ENCODE measurements around the gene SPTLC1. TPM values are rescaled to one million over a fixed set of nuclear protein-coding genes. Genes with fewer than 3 reads are reported as not detected.
"Not testable (repeated sequence)": the region's sequence is repeated elsewhere in the genome, so short reads cannot be mapped to it uniquely, and the experiment has no call there.

SPTLC1 gene
- total RNA-seq, 1 experiment from 2014 or later, result 60.6 TPM

GRCh38 chr9:92159058-92159457 lies 43.8 kb upstream of the SPTLC1 start:
- no peak for TF ChIP-seq EZH2 (IDR thresholded peaks at IDR 0.05; ENCODE audit: borderline replicate concordance, low read depth, low read length, poor library complexity, severe bottlenecking)
- TF ChIP-seq, protein P1, sequence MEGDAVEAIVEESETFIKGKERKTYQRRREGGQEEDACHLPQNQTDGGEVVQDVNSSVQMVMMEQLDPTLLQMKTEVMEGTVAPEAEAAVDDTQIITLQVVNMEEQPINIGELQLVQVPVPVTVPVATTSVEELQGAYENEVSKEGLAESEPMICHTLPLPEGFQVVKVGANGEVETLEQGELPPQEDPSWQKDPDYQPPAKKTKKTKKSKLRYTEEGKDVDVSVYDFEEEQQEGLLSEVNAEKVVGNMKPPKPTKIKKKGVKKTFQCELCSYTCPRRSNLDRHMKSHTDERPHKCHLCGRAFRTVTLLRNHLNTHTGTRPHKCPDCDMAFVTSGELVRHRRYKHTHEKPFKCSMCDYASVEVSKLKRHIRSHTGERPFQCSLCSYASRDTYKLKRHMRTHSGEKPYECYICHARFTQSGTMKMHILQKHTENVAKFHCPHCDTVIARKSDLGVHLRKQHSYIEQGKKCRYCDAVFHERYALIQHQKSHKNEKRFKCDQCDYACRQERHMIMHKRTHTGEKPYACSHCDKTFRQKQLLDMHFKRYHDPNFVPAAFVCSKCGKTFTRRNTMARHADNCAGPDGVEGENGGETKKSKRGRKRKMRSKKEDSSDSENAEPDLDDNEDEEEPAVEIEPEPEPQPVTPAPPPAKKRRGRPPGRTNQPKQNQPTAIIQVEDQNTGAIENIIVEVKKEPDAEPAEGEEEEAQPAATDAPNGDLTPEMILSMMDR (conservative IDR thresholded peaks at IDR 0.05; ENCODE audit: low read depth, low read length), result no peak
- BruUV-seq (replicated peaks), result no TSS peak
- CTCF ChIA-PET, result no interaction called here
- POLR2A ChIA-PET (ENCODE audit: low non-redundant PET), result no interaction called here
- Histone ChIP-seq H3K9me3 (ENCODE audit: low read depth, low read length, poor library complexity, severe bottlenecking) (no peaks in the 10 kb centered on the region), H3K27ac (ENCODE audit: low read depth, low read length, poor library complexity, severe bottlenecking) (no peak overlapping the region), H3K36me3 (ENCODE audit: insufficient read depth, low read length, poor library complexity, severe bottlenecking) (no peaks in the 10 kb centered on the region), H3K4me1 (ENCODE audit: insufficient read depth, low read length, poor library complexity, severe bottlenecking) (no peaks in the 10 kb centered on the region), H3K4me3 (ENCODE audit: low read depth, low read length, poor library complexity, severe bottlenecking) (no peak overlapping the region), H3K27me3 (replicated peaks; ENCODE audit: insufficient read depth, low read depth, low read length, poor library complexity) (no peaks in the 10 kb centered on the region)
- intact Hi-C loops (cut with micrococcal nuclease; ENCODE audit: unreplicated experiment), result no loop called here
- no peak for DNase-seq (ENCODE audit: low spot score)

DNA sequence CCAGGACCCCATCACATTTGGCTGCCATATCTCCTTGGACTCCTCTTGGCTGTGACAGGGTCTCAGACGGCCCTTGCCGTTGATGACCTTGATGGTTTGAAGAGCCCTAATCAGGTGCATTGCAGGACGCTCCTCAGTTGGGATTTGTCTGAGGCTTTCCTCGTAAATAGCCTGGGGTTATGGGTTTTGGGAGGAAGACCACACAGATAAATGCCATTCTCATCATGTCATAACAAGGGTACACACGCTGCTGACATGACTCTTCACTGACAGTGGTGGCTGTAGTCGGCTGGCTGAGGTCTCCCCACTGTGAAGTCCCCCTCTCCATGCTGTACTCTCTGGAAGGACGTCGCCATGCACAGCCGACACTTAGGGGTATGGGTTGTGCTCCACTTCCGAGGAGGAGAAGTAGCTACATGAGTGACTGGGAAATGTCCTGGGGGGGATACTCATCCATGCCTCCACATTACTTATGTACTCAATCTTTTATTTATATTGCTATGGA lies 42.9 kb upstream of the SPTLC1 start:
- intact Hi-C loops (cut with micrococcal nuclease; ENCODE audit: unreplicated experiment), result no loop called here
- POLR2A ChIA-PET (ENCODE audit: low non-redundant PET), result no interaction called here
- Histone ChIP-seq H3K4me1 (ENCODE audit: insufficient read depth, low read length, poor library complexity, severe bottlenecking) (no peaks in the 10 kb centered on the region), H3K36me3 (ENCODE audit: insufficient read depth, low read length, poor library complexity, severe bottlenecking) (no peaks in the 10 kb centered on the region), H3K4me3 (ENCODE audit: low read depth, low read length, poor library complexity, severe bottlenecking) (no peak overlapping the region), H3K27ac (ENCODE audit: low read depth, low read length, poor library complexity, severe bottlenecking) (no peak overlapping the region), H3K9me3 (ENCODE audit: low read depth, low read length, poor library complexity, severe bottlenecking) (no peaks in the 10 kb centered on the region), H3K27me3 (replicated peaks; ENCODE audit: insufficient read depth, low read depth, low read length, poor library complexity) (no peaks in the 10 kb centered on the region)
- DNase-seq (ENCODE audit: low spot score), result no peak
- CTCF ChIA-PET, result no interaction called here
- TF ChIP-seq, protein P1 (conservative IDR thresholded peaks at IDR 0.05; ENCODE audit: low read depth, low read length), result no peak
- TF ChIP-seq EZH2 (IDR thresholded peaks at IDR 0.05; ENCODE audit: borderline replicate concordance, low read depth, low read length, poor library complexity, severe bottlenecking), result no peak
- no TSS peak for BruUV-seq (replicated peaks)

DNA sequence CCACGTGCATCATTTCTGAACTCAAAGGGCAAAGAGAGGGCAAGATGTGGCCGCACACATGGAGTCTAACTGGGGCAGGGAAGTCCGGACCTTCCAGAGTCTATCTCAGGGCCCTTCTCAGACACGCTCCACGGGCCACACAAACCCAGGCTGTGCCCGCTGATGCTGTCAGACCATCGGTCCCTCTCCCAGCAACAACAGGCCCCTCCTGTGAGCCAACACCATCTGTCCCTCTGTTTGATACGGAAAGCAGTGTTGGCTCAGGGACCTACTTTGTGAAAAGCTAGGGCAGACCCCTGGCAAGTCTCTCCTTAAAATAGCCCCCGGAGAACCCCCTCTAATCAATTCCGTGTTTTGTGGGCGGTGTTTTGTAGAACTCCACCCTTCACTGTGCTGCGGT lies 40.5 kb upstream of the SPTLC1 start:
- CTCF ChIA-PET; BruUV-seq (replicated peaks); DNase-seq (ENCODE audit: low spot score): not testable (repeated sequence)

GRCh38 chr9:92155221-92155620 lies 40.0 kb upstream of the SPTLC1 start:
- CTCF ChIA-PET, result no interaction called here
- Histone ChIP-seq H3K4me1 (ENCODE audit: insufficient read depth, low read length, poor library complexity, severe bottlenecking) (no peaks in the 10 kb centered on the region), H3K9me3 (ENCODE audit: low read depth, low read length, poor library complexity, severe bottlenecking) (no peaks in the 10 kb centered on the region), H3K36me3 (ENCODE audit: insufficient read depth, low read length, poor library complexity, severe bottlenecking) (no peaks in the 10 kb centered on the region), H3K27me3 (replicated peaks; ENCODE audit: insufficient read depth, low read depth, low read length, poor library complexity) (no peaks in the 10 kb centered on the region), H3K4me3 (ENCODE audit: low read depth, low read length, poor library complexity, severe bottlenecking) (no peak overlapping the region), H3K27ac (ENCODE audit: low read depth, low read length, poor library complexity, severe bottlenecking) (no peak overlapping the region)
- intact Hi-C loops (cut with micrococcal nuclease; ENCODE audit: unreplicated experiment), result no loop called here
- no TSS peak for BruUV-seq (replicated peaks)
- TF ChIP-seq, protein P1 (conservative IDR thresholded peaks at IDR 0.05; ENCODE audit: low read depth, low read length), result no peak
- no peak for TF ChIP-seq EZH2 (IDR thresholded peaks at IDR 0.05; ENCODE audit: borderline replicate concordance, low read depth, low read length, poor library complexity, severe bottlenecking)
- POLR2A ChIA-PET (ENCODE audit: low non-redundant PET), result no interaction called here
- DNase-seq (ENCODE audit: low spot score), result no peak

More for the DNA sequence above, 40.5 kb upstream of the SPTLC1 start:
- POLR2A ChIA-PET (ENCODE audit: low non-redundant PET); H3K27ac ChIP-seq (ENCODE audit: low read depth, low read length, poor library complexity, severe bottlenecking); intact Hi-C loops (cut with micrococcal nuclease; ENCODE audit: unreplicated experiment); H3K9me3 ChIP-seq (ENCODE audit: low read depth, low read length, poor library complexity, severe bottlenecking); H3K4me1 ChIP-seq (ENCODE audit: insufficient read depth, low read length, poor library complexity, severe bottlenecking); H3K27me3 ChIP-seq (replicated peaks; ENCODE audit: insufficient read depth, low read depth, low read length, poor library complexity); H3K36me3 ChIP-seq (ENCODE audit: insufficient read depth, low read length, poor library complexity, severe bottlenecking); H3K4me3 ChIP-seq (ENCODE audit: low read depth, low read length, poor library complexity, severe bottlenecking): not testable (repeated sequence)

DNA sequence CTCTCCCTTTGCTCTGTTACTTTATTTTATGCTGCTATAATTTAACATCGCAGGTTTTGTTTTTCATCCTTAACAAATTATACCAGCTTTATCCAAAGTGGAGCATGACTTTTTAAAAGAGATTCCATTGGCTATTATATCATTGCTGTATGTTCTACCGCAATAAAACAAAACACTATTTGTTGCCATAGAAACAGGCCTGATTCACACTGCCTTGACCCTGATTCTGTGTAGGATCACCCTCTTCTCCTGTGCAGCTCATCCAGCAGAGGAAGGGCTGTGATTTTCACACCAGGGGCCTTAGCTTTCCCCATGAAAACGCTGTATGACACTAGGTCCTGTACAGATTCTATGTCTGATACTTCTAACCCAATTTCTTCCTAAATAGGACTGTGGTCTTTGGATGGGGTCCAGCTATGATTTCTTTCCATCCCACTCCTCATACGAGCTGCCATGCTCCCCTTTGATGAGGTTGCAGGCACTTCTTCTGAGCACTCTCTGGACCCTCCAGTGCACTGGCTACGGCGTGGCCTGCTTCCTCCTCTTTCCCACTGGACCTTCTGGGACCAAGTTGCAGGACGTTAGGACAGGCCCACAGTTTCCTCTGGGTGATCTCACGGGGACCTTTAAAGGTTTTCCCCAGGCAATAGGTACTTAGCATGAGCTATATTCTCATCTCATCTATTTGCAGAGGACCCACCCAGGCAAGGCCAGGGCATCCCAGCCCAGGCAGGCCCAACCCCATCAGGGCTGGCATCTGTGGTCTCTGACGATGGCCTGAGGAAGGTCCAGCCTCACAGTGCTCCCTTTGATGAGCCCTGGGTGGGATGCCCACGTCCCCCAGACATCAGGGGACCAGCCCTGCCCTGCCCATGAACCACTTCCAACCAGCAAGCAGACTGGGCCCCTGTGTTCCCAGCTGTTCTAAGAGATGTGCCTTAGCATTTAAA lies 38.5 kb upstream of the SPTLC1 start:
- H3K36me3 ChIP-seq (ENCODE audit: insufficient read depth, low read length, poor library complexity, severe bottlenecking); CTCF ChIA-PET; H3K4me3 ChIP-seq (ENCODE audit: low read depth, low read length, poor library complexity, severe bottlenecking); H3K27me3 ChIP-seq (replicated peaks; ENCODE audit: insufficient read depth, low read depth, low read length, poor library complexity); H3K4me1 ChIP-seq (ENCODE audit: insufficient read depth, low read length, poor library complexity, severe bottlenecking); BruUV-seq (replicated peaks); intact Hi-C loops (cut with micrococcal nuclease; ENCODE audit: unreplicated experiment); DNase-seq (ENCODE audit: low spot score); POLR2A ChIA-PET (ENCODE audit: low non-redundant PET); H3K9me3 ChIP-seq (ENCODE audit: low read depth, low read length, poor library complexity, severe bottlenecking); H3K27ac ChIP-seq (ENCODE audit: low read depth, low read length, poor library complexity, severe bottlenecking): not testable (repeated sequence)
